HFFc6 (cell line): ENCODE results near the gene ZNF664. TPM values are rescaled to one million over a fixed set of nuclear protein-coding genes. Genes with fewer than 3 reads are reported as not detected.

Experiments used
- DNase-seq: peaks from one replicate; pipeline ENCODE4 v3.0.0-alpha.2; 2018
- H3K27ac Mint-ChIP-seq: 2 replicates; pipeline ENCODE4 v1.8.0; 2020; ENCODE audit warnings: mild to moderate bottlenecking, mixed read lengths
- H3K27me3 Mint-ChIP-seq: 2 replicates; pipeline ENCODE4 v1.8.0; 2021; ENCODE audit warnings: mild to moderate bottlenecking, moderate library complexity, mixed read lengths; ENCODE audit not compliant: insufficient read depth
- H3K36me3 Mint-ChIP-seq: 2 replicates; pipeline ENCODE4 v1.8.0; 2021; ENCODE audit warnings: low read depth, mixed read lengths
- H3K4me1 Mint-ChIP-seq: 2 replicates; pipeline ENCODE4 v1.8.0; 2020; ENCODE audit warnings: low read depth, mixed read lengths
- H3K4me3 Mint-ChIP-seq: 2 replicates; pipeline ENCODE4 v1.8.0; 2020; ENCODE audit warnings: mild to moderate bottlenecking, moderate library complexity, mixed read lengths
- H3K9me3 Mint-ChIP-seq: 2 replicates; pipeline ENCODE4 v1.8.0; 2020; ENCODE audit warnings: mild to moderate bottlenecking, mixed read lengths
- CTCF ChIP-seq: fragments of 200-600 bp; sonication (generic); IDR thresholded peaks from 2 replicates; pipeline ENCODE4 v1.5.0; 2021; ENCODE audit warnings: antibody characterized with exemption, mild to moderate bottlenecking
- total RNA-seq, 6 experiments: library from RNA; stranded (reverse); fragmentation: NEBNext Ultra II Directional; extraction: Animal tissue kit (Norgen Biotek cat#: 25700); gene quantifications; 2 replicates in 1 of 6; 3 replicates in 5 of 6; pipeline ENCODE4 v1.2.3, GENCODE V29; 2021

ZNF664 gene
- total RNA-seq, 6 experiments from 2014 or later = 49.1 to 55.2 (median 53.4) TPM

DNA sequence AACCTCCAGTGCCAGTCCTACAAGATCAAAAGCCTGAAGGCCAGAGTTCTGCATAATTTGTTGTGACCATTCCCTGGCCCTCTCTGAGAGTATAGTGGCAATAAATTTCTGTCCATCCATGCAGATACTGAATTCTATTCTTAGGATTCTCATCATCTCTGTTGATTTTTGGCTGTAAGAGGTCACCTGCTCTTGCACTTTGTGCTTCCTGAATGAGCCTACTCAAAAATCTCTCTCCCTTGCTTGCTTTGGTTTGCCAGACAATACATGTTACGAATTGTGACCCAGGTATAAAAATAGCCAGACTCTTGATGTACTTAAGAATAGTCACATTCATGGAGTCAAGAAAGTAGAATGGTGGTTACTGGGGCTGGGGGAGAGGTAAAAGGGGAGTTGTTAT lies 16.7 kb downstream of the ZNF664 start:
- H3K4me1 Mint-ChIP-seq = peaks cover 36% of the 10 kb centered on the region
- peaks cover 21% of the 10 kb centered on the region for H3K36me3 Mint-ChIP-seq
- H3K27me3 Mint-ChIP-seq = no peaks in the 10 kb centered on the region
- no peak for DNase-seq
- TF ChIP-seq CTCF = no peak
- H3K9me3 Mint-ChIP-seq = no peaks in the 10 kb centered on the region
- no peak overlapping the region for H3K4me3 Mint-ChIP-seq
- no peak overlapping the region for H3K27ac Mint-ChIP-seq

- Mint-ChIP-seq H3K27me3 (no peaks in the 10 kb centered on the region), H3K36me3 (peaks cover 28% of the 10 kb centered on the region), H3K4me3 (no peak overlapping the region), H3K27ac (no peak overlapping the region), H3K9me3 (no peaks in the 10 kb centered on the region), H3K4me1 (peaks cover 43% of the 10 kb centered on the region)
- no peak for DNase-seq
- no peak for TF ChIP-seq CTCF
These were observed 17.5 kb downstream of the ZNF664 start for GRCh38 chr12:123990511-123990910.

GRCh38 chr12:123991372-123991951 lies 18.4 kb downstream of the ZNF664 start:
- Mint-ChIP-seq H3K9me3 (no peaks in the 10 kb centered on the region), H3K36me3 (peaks cover 34% of the 10 kb centered on the region), H3K4me3 (no peak overlapping the region), H3K4me1 (peaks cover 50% of the 10 kb centered on the region), H3K27me3 (no peaks in the 10 kb centered on the region), H3K27ac (peak overlapping the region; percentile 32; the same call in 1 of the 2 replicates)
- TF ChIP-seq CTCF = no peak
- peak; percentile 59 for DNase-seq

- Mint-ChIP-seq H3K4me3 (no peak overlapping the region), H3K27me3 (no peaks in the 10 kb centered on the region), H3K4me1 (peaks cover 56% of the 10 kb centered on the region), H3K27ac (peak overlapping the region; percentile 32), H3K36me3 (peaks cover 34% of the 10 kb centered on the region), H3K9me3 (no peaks in the 10 kb centered on the region)
- TF ChIP-seq CTCF = no peak
- DNase-seq = no peak
These were observed 19.3 kb downstream of the ZNF664 start for GRCh38 chr12:123992118-123992825.

- Mint-ChIP-seq H3K4me1 (peaks cover 73% of the 10 kb centered on the region), H3K27me3 (no peaks in the 10 kb centered on the region), H3K36me3 (peaks cover 21% of the 10 kb centered on the region), H3K4me3 (no peak overlapping the region), H3K27ac (peak overlapping the region; percentile 38), H3K9me3 (no peaks in the 10 kb centered on the region)
- DNase-seq = peak; percentile 61
- no peak for TF ChIP-seq CTCF
These were observed 22.2 kb downstream of the ZNF664 start for GRCh38 chr12:123995023-123995748.
